ENCODE measurements around the gene MRPS22.

MRPS22 gene

GRCh38 chr3:139324456-139324855 is 19.4 kb upstream of the MRPS22 start:
- Histone ChIP-seq H2AFZ (ENCODE audit: low read depth, low read length) (no peak overlapping the region), H3K23ac (ENCODE audit: low read length in 2 of 2) (no peak overlapping the region), H2BK5ac (ENCODE audit: low read depth, low read length, poor library complexity, severe bottlenecking) (no peak overlapping the region), H4K91ac (ENCODE audit: low read length) (no peak overlapping the region), H3K4me3 (ENCODE audit: insufficient read depth in 1 of 2, low read depth in 1 of 2, low read length in 2 of 2) (no peak overlapping the region), H3K9me3 (ENCODE audit: control insufficient read depth, low read length) (no peaks in the 10 kb centered on the region), H3K4ac (ENCODE audit: low read depth in 1 of 2, low read length in 2 of 2) (no peak overlapping the region), H2BK120ac (ENCODE audit: low read depth, low read length) (no peak overlapping the region), H3K36me3 (ENCODE audit: control insufficient read depth in 1 of 2, insufficient read depth in 2 of 2, low read depth in 1 of 2, low read length in 2 of 2) (no peaks in the 10 kb centered on the region), H2BK12ac (ENCODE audit: low read length in 2 of 2) (no peak overlapping the region), H3K18ac (ENCODE audit: low read depth in 1 of 2, low read length in 2 of 2) (no peak overlapping the region), H3K9ac (ENCODE audit: low read length) (no peak overlapping the region), H3K14ac (ENCODE audit: low read length in 2 of 2) (no peak overlapping the region), H2AK5ac (ENCODE audit: low read length, severe bottlenecking) (no peak overlapping the region), H3K27ac (ENCODE audit: low read length, poor library complexity, severe bottlenecking) (no peak overlapping the region), H3K4me2 (ENCODE audit: low read length, poor library complexity, severe bottlenecking) (no peak overlapping the region), H4K8ac (ENCODE audit: low read length) (no peak overlapping the region), H3K4me1 (ENCODE audit: control insufficient read depth, insufficient read depth, low read depth, low read length) (peaks cover 5% of the 10 kb centered on the region), H2BK15ac (ENCODE audit: low read depth, poor library complexity, severe bottlenecking) (no peak overlapping the region), H3K79me1 (replicated peaks; ENCODE audit: low read length, poor library complexity, severe bottlenecking) (no peaks in the 10 kb centered on the region), H3K27me3 (ENCODE audit: control insufficient read depth in 1 of 2, insufficient read depth in 1 of 2, low read length in 2 of 2) (peaks cover 0 to 14% of the 10 kb centered on the region in 2 experiments)
- 64% methylated on average over 5 of the region's 5 CpGs for WGBS
- no peak for DNase-seq

GRCh38 chr3:139325551-139325950 is 18.3 kb upstream of the MRPS22 start:
- Histone ChIP-seq H4K91ac (ENCODE audit: low read length) (no peak overlapping the region), H3K9me3 (ENCODE audit: control insufficient read depth, low read length) (no peaks in the 10 kb centered on the region), H3K14ac (ENCODE audit: low read length in 2 of 2) (no peak overlapping the region), H4K8ac (ENCODE audit: low read length) (no peak overlapping the region), H3K4ac (ENCODE audit: low read depth in 1 of 2, low read length in 2 of 2) (no peak overlapping the region), H3K4me2 (ENCODE audit: low read length, poor library complexity, severe bottlenecking) (no peak overlapping the region), H2BK5ac (ENCODE audit: low read depth, low read length, poor library complexity, severe bottlenecking) (no peak overlapping the region), H2BK12ac (ENCODE audit: low read length in 2 of 2) (no peak overlapping the region), H2BK120ac (ENCODE audit: low read depth, low read length) (no peak overlapping the region), H3K18ac (ENCODE audit: low read depth in 1 of 2, low read length in 2 of 2) (no peak overlapping the region), H2AK5ac (ENCODE audit: low read length, severe bottlenecking) (no peak overlapping the region), H3K4me1 (ENCODE audit: control insufficient read depth, insufficient read depth, low read depth, low read length) (peaks cover 6% of the 10 kb centered on the region), H3K27ac (ENCODE audit: low read length, poor library complexity, severe bottlenecking) (no peak overlapping the region), H2BK15ac (ENCODE audit: low read depth, poor library complexity, severe bottlenecking) (no peak overlapping the region), H3K4me3 (ENCODE audit: insufficient read depth in 1 of 2, low read depth in 1 of 2, low read length in 2 of 2) (no peak overlapping the region), H3K23ac (ENCODE audit: low read length in 2 of 2) (no peak overlapping the region), H3K27me3 (ENCODE audit: control insufficient read depth in 1 of 2, insufficient read depth in 1 of 2, low read length in 2 of 2) (peaks cover 0 to 25% of the 10 kb centered on the region in 2 experiments), H3K79me1 (replicated peaks; ENCODE audit: low read length, poor library complexity, severe bottlenecking) (no peaks in the 10 kb centered on the region), H2AFZ (ENCODE audit: low read depth, low read length) (no peak overlapping the region), H3K9ac (ENCODE audit: low read length) (no peak overlapping the region), H3K36me3 (ENCODE audit: control insufficient read depth in 1 of 2, insufficient read depth in 2 of 2, low read depth in 1 of 2, low read length in 2 of 2) (no peaks in the 10 kb centered on the region)
- 92% methylated on average over 3 of the region's 3 CpGs for WGBS
- DNase-seq, result no peak

- H3K23ac ChIP-seq (ENCODE audit: low read length in 2 of 2), result no peak overlapping the region
- no peak overlapping the region for H3K4ac ChIP-seq (ENCODE audit: low read depth in 1 of 2, low read length in 2 of 2)
- H3K4me3 ChIP-seq (ENCODE audit: insufficient read depth in 1 of 2, low read depth in 1 of 2, low read length in 2 of 2), result no peak overlapping the region
- no peak overlapping the region for H4K91ac ChIP-seq (ENCODE audit: low read length)
- no peak overlapping the region for H2BK15ac ChIP-seq (ENCODE audit: low read depth, poor library complexity, severe bottlenecking)
- no peak overlapping the region for H3K14ac ChIP-seq (ENCODE audit: low read length in 2 of 2)
- H3K9ac ChIP-seq (ENCODE audit: low read length), result no peak overlapping the region
- H2BK5ac ChIP-seq (ENCODE audit: low read depth, low read length, poor library complexity, severe bottlenecking), result no peak overlapping the region
- H3K4me2 ChIP-seq (ENCODE audit: low read length, poor library complexity, severe bottlenecking), result no peak overlapping the region
- H2AK5ac ChIP-seq (ENCODE audit: low read length, severe bottlenecking), result no peak overlapping the region
- no peak overlapping the region for H3K18ac ChIP-seq (ENCODE audit: low read depth in 1 of 2, low read length in 2 of 2)
- 89% methylated on average over 5 of the region's 5 CpGs for WGBS
- no peaks in the 10 kb centered on the region for H3K36me3 ChIP-seq (ENCODE audit: control insufficient read depth in 1 of 2, insufficient read depth in 2 of 2, low read depth in 1 of 2, low read length in 2 of 2)
- no peak overlapping the region for H2AFZ ChIP-seq (ENCODE audit: low read depth, low read length)
- no peak overlapping the region for H2BK12ac ChIP-seq (ENCODE audit: low read length in 2 of 2)
- peaks cover 6% of the 10 kb centered on the region for H3K4me1 ChIP-seq (ENCODE audit: control insufficient read depth, insufficient read depth, low read depth, low read length)
- no peak for DNase-seq
- no peaks in the 10 kb centered on the region for H3K79me1 ChIP-seq (replicated peaks; ENCODE audit: low read length, poor library complexity, severe bottlenecking)
- peaks cover 0 to 29% of the 10 kb centered on the region in 2 experiments for H3K27me3 ChIP-seq (ENCODE audit: control insufficient read depth in 1 of 2, insufficient read depth in 1 of 2, low read length in 2 of 2)
- H4K8ac ChIP-seq (ENCODE audit: low read length), result no peak overlapping the region
- H2BK120ac ChIP-seq (ENCODE audit: low read depth, low read length), result no peak overlapping the region
- H3K9me3 ChIP-seq (ENCODE audit: control insufficient read depth, low read length), result no peaks in the 10 kb centered on the region
- no peak overlapping the region for H3K27ac ChIP-seq (ENCODE audit: low read length, poor library complexity, severe bottlenecking)
Observed at GRCh38 chr3:139326131-139326530, 17.7 kb upstream of the MRPS22 start.

GRCh38 chr3:139326707-139327106 is 17.1 kb upstream of the MRPS22 start:
- no peak for DNase-seq
- WGBS, result 68% methylated on average over 2 of the region's 4 CpGs
- Histone ChIP-seq H3K36me3 (ENCODE audit: control insufficient read depth in 1 of 2, insufficient read depth in 2 of 2, low read depth in 1 of 2, low read length in 2 of 2) (no peaks in the 10 kb centered on the region), H2BK5ac (ENCODE audit: low read depth, low read length, poor library complexity, severe bottlenecking) (no peak overlapping the region), H2AK5ac (ENCODE audit: low read length, severe bottlenecking) (no peak overlapping the region), H3K27me3 (ENCODE audit: control insufficient read depth in 1 of 2, insufficient read depth in 1 of 2, low read length in 2 of 2) (peaks cover 0 to 34% of the 10 kb centered on the region in 2 experiments), H3K23ac (ENCODE audit: low read length in 2 of 2) (no peak overlapping the region), H3K4me3 (ENCODE audit: insufficient read depth in 1 of 2, low read depth in 1 of 2, low read length in 2 of 2) (no peak overlapping the region), H2AFZ (ENCODE audit: low read depth, low read length) (no peak overlapping the region), H2BK120ac (ENCODE audit: low read depth, low read length) (no peak overlapping the region), H4K91ac (ENCODE audit: low read length) (no peak overlapping the region), H3K14ac (ENCODE audit: low read length in 2 of 2) (no peak overlapping the region), H3K27ac (ENCODE audit: low read length, poor library complexity, severe bottlenecking) (no peak overlapping the region), H3K9me3 (ENCODE audit: control insufficient read depth, low read length) (no peaks in the 10 kb centered on the region), H3K4me1 (ENCODE audit: control insufficient read depth, insufficient read depth, low read depth, low read length) (peaks cover 6% of the 10 kb centered on the region), H3K79me1 (replicated peaks; ENCODE audit: low read length, poor library complexity, severe bottlenecking) (no peaks in the 10 kb centered on the region), H4K8ac (ENCODE audit: low read length) (no peak overlapping the region), H3K18ac (ENCODE audit: low read depth in 1 of 2, low read length in 2 of 2) (no peak overlapping the region), H3K4ac (ENCODE audit: low read depth in 1 of 2, low read length in 2 of 2) (no peak overlapping the region), H3K9ac (ENCODE audit: low read length) (no peak overlapping the region), H3K4me2 (ENCODE audit: low read length, poor library complexity, severe bottlenecking) (no peak overlapping the region), H2BK12ac (ENCODE audit: low read length in 2 of 2) (no peak overlapping the region), H2BK15ac (ENCODE audit: low read depth, poor library complexity, severe bottlenecking) (no peak overlapping the region)

Measured in mesenchymal stem cell (in vitro differentiated cells and primary cell).